B cell (primary cell): ENCODE data around the gene NNT. TPM values are rescaled to one million over a fixed set of nuclear protein-coding genes. Genes with fewer than 3 reads are reported as not detected.
"Not testable (repeated sequence)": the region's sequence is repeated elsewhere in the genome, so short reads cannot be mapped to it uniquely, and the experiment has no call there.

Experiments
- ATAC-seq: fragments of 200-7000 bp; cut with Tn5 transposase; one replicate; pipeline ENCODE4 v1.10.0; 2021; ENCODE audit warnings: low read depth, mild to moderate bottlenecking, moderate number of reproducible peaks, moderate library complexity
- CTCF ChIA-PET: fragments of 350-600 bp; sonication (Branson Sonifier 250); formaldehyde crosslinking; loops from one replicate; lab custom pipeline; 2021; ENCODE audit warnings: antibody characterized with exemption, inconsistent platforms; lab: Charles Lee
- POLR2A ChIA-PET: fragments of 350-600 bp; sonication (Branson Sonifier 250); formaldehyde crosslinking; loops from one replicate; lab custom pipeline; 2021; ENCODE audit warnings: antibody characterized with exemption; lab: Charles Lee
- DNase-seq: peaks from one replicate; pipeline ENCODE4 v3.0.0; 2013
- H2AFZ ChIP-seq: 2 replicates; pipeline ENCODE4 v1.6.1; 2012; ENCODE audit warnings: mild to moderate bottlenecking, low read depth, low read length; ENCODE audit not compliant: insufficient read depth, poor library complexity, severe bottlenecking
- H3K27ac ChIP-seq, 2 donors: 1 replicate in 1 of 2; 2 replicates in 1 of 2; pipeline ENCODE4 v1.5.1; 2012 to 2013; ENCODE audit warnings: low read length in 2 of 2, mild to moderate bottlenecking in 2 of 2, moderate library complexity in 1 of 2
- H3K27me3 ChIP-seq, 4 experiments: fragments of 200-600 bp in 1 of 4; sonication (generic) in 1 of 4; replicated peaks in 1 of 4; 1 replicate in 2 of 4; 2 replicates in 2 of 4; pipeline versions ENCODE4 v1.6.1 to v1.7.0; 2013 to 2016; ENCODE audit warnings: low read length in 3 of 4, mild to moderate bottlenecking in 2 of 4, mixed read lengths in 1 of 4, moderate library complexity in 1 of 4; ENCODE audit not compliant: insufficient read depth in 4 of 4, control insufficient read depth in 3 of 4; ENCODE audit errors: control extremely low read depth in 1 of 4
- H3K36me3 ChIP-seq, 2 experiments: replicated peaks in 1 of 2; 1 replicate in 1 of 2; 2 replicates in 1 of 2; pipeline versions ENCODE4 v1.6.1 to v1.7.1; 2013; ENCODE audit warnings: low read length in 1 of 2; ENCODE audit not compliant: insufficient read depth in 2 of 2, control insufficient read depth in 1 of 2; ENCODE audit errors: control extremely low read depth in 1 of 2, extremely low read depth in 1 of 2
- H3K4me1 ChIP-seq, 2 donors: fragments of 200-600 bp in 1 of 2; sonication (generic) in 1 of 2; 1 replicate in 1 of 2; 2 replicates in 1 of 2; pipeline versions ENCODE4 v1.5.1 to v1.6.1; 2013 to 2017; ENCODE audit warnings: low read length in 2 of 2; ENCODE audit not compliant: control insufficient read depth in 2 of 2, insufficient read depth in 2 of 2
- H3K4me2 ChIP-seq: replicated peaks from 2 replicates; pipeline ENCODE3; 2012; ENCODE audit warnings: mild to moderate bottlenecking, low read depth, low read length; ENCODE audit not compliant: poor library complexity, severe bottlenecking
- H3K4me3 ChIP-seq, 5 experiments: fragments of 200-600 bp in 1 of 5; sonication (generic) in 1 of 5; 1 replicate in 3 of 5; 2 replicates in 2 of 5; pipeline versions ENCODE4 v1.5.1 to v1.7.0; 2011 to 2016; ENCODE audit warnings: low read length in 4 of 5, mild to moderate bottlenecking in 4 of 5, low read depth in 2 of 5, control low read depth in 1 of 5, moderate library complexity in 1 of 5; ENCODE audit not compliant: insufficient read depth in 1 of 5; ENCODE audit errors: control extremely low read depth in 1 of 5, extremely low read depth in 1 of 5
- H3K79me2 ChIP-seq: fragments of 200-600 bp; sonication (generic); one replicate; pipeline ENCODE4 v1.6.0; 2016; ENCODE audit warnings: low read length; ENCODE audit not compliant: control insufficient read depth, insufficient read depth
- H3K9ac ChIP-seq: fragments of 200-600 bp; sonication (generic); 2 replicates; pipeline ENCODE4 v1.6.1; 2017; ENCODE audit warnings: mild to moderate bottlenecking, low read length, moderate library complexity
- H3K9me3 ChIP-seq, 3 donors: one replicate each; pipeline versions ENCODE4 v1.6.1 to v1.7.1; 2013; ENCODE audit warnings: low read length in 2 of 3; ENCODE audit not compliant: control insufficient read depth in 2 of 3, insufficient read depth in 1 of 3; ENCODE audit errors: control extremely low read depth in 1 of 3
- H4K20me1 ChIP-seq: 2 replicates; pipeline ENCODE4 v1.6.0; 2012; ENCODE audit warnings: mild to moderate bottlenecking, low read length; ENCODE audit not compliant: insufficient read depth, control insufficient read depth, poor library complexity, severe bottlenecking
- H3K27ac Mint-ChIP-seq: one replicate; pipeline ENCODE4 v1.8.0; 2021; ENCODE audit warnings: mixed read lengths
- H3K27me3 Mint-ChIP-seq: one replicate; pipeline ENCODE4 v1.8.0; 2021; ENCODE audit warnings: mixed read lengths
- H3K4me1 Mint-ChIP-seq: one replicate; pipeline ENCODE4 v1.8.0; 2021; ENCODE audit warnings: mixed read lengths
- H3K4me3 Mint-ChIP-seq: one replicate; pipeline ENCODE4 v1.8.0; 2021; ENCODE audit warnings: mixed read lengths
- H3K9me3 Mint-ChIP-seq: one replicate; pipeline ENCODE4 v1.8.0; 2022; ENCODE audit warnings: mixed read lengths; ENCODE audit not compliant: insufficient read depth
- EZH2 ChIP-seq: IDR thresholded peaks from 2 replicates; pipeline ENCODE4 v1.6.1; 2012; ENCODE audit warnings: borderline replicate concordance, low read depth, mild to moderate bottlenecking, moderate library complexity, low read length; ENCODE audit not compliant: insufficient read depth, poor library complexity, severe bottlenecking
- WGBS: methylation state at CpG from one replicate; pipeline ENCODE4 v1.1.5; 2013; ENCODE audit warnings: missing lambda C conversion rate; ENCODE audit not compliant: insufficient coverage; 5-methylcytosine and 5-hydroxymethylcytosine counted together
- intact Hi-C: fragments of 100-400 bp; cut with micrococcal nuclease; formaldehyde crosslinking; loops from one replicate; pipeline ENCODE4 v1.10.0; 2022
- polyA plus RNA-seq: library from polyadenylated mRNA; depleted of rRNA; stranded (reverse); fragments of >200 nt; gene quantifications from 2 replicates; pipeline ENCODE4 v1.2.3, GENCODE V29; 2012
- total RNA-seq, 2 donors: library from RNA; stranded (reverse); fragments of 120-200 nt in 1 of 2; gene quantifications; 1 replicate in 1 of 2; 2 replicates in 1 of 2; pipeline versions ENCODE4 v1.2.3 to v1.2.4, GENCODE V29; 2013 to 2022
- TF ChIP-seq, protein P1 (sequence below): fragments of 200-600 bp; IDR thresholded peaks from one replicate; pipeline ENCODE4 v1.8.0; 2022; ENCODE audit warnings: antibody characterized with exemption, mild to moderate bottlenecking

NNT gene
- total and polyA plus RNA-seq, 2 donors (not counting 1 experiment from before 2014, with no cell fraction given) = 17.8 to 61.1 TPM

DNA sequence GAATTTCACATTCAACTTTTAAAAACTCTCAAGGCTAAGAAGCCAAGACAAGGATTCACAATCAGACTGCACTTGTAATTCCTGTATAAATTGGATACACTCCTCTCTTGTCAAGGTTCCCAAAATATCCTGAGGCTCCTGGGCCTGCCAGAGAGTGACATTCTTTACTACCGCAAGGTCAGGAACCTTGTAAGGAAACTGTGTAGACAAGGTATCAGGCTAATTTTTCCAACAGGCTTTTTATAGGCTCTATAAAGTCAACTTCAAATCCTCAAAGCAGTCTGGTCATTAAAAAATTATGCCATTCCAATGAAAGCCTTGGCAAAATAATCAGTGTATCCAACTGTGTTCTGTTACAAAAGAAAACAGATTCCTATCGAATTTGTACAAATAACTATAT, 30.6 kb upstream of the NNT start:
- CTCF ChIA-PET = no interaction called here
- H3K27ac Mint-ChIP-seq = no peak overlapping the region
- POLR2A ChIA-PET = no interaction called here
- Histone ChIP-seq H2AFZ (no peak overlapping the region), H3K9me3 (no peaks in the 10 kb centered on the region), H3K27ac (no peak overlapping the region), H3K27me3 (no peaks in the 10 kb centered on the region), H3K4me2 (no peak overlapping the region), H3K9ac (no peak overlapping the region), H3K4me1 (no peaks in the 10 kb centered on the region), H3K79me2 (no peaks in the 10 kb centered on the region), H4K20me1 (no peaks in the 10 kb centered on the region), H3K4me3 (no peak overlapping the region), H3K36me3 (peaks cover 0 to 6% of the 10 kb centered on the region in 2 experiments)
- no peak for DNase-seq
- TF ChIP-seq, protein P1, sequence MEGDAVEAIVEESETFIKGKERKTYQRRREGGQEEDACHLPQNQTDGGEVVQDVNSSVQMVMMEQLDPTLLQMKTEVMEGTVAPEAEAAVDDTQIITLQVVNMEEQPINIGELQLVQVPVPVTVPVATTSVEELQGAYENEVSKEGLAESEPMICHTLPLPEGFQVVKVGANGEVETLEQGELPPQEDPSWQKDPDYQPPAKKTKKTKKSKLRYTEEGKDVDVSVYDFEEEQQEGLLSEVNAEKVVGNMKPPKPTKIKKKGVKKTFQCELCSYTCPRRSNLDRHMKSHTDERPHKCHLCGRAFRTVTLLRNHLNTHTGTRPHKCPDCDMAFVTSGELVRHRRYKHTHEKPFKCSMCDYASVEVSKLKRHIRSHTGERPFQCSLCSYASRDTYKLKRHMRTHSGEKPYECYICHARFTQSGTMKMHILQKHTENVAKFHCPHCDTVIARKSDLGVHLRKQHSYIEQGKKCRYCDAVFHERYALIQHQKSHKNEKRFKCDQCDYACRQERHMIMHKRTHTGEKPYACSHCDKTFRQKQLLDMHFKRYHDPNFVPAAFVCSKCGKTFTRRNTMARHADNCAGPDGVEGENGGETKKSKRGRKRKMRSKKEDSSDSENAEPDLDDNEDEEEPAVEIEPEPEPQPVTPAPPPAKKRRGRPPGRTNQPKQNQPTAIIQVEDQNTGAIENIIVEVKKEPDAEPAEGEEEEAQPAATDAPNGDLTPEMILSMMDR = no peak
- TF ChIP-seq EZH2 = no peak
- H3K9me3 Mint-ChIP-seq = no peaks in the 10 kb centered on the region
- no peaks in the 10 kb centered on the region for H3K4me1 Mint-ChIP-seq
- no peak for ATAC-seq
- intact Hi-C loops = no loop called here
- no CpG with 5 or more reads among the region's 2 CpGs for WGBS
- no peak overlapping the region for H3K4me3 Mint-ChIP-seq
- no peaks in the 10 kb centered on the region for H3K27me3 Mint-ChIP-seq

DNA sequence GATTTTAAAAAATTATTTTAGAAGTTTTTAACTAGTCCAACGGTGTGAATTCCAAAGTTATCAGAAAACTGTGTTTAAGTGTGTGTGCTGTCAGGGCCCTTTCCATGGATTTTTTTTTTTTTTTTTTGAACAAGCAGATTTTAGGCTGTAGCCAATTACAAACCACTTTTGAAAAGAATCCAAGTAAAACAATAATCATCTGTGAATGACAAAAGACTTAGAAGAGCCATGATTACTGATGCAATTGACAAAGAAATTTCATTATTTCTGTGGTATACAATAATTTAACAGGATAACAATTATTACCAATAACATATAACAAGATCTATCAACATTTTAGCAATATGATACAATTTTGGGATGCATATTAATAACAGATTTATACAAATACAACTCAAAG, 29.9 kb upstream of the NNT start:
- H2AFZ ChIP-seq = no peak overlapping the region
- no peak overlapping the region for H3K4me3 Mint-ChIP-seq
- DNase-seq = no peak

DNA sequence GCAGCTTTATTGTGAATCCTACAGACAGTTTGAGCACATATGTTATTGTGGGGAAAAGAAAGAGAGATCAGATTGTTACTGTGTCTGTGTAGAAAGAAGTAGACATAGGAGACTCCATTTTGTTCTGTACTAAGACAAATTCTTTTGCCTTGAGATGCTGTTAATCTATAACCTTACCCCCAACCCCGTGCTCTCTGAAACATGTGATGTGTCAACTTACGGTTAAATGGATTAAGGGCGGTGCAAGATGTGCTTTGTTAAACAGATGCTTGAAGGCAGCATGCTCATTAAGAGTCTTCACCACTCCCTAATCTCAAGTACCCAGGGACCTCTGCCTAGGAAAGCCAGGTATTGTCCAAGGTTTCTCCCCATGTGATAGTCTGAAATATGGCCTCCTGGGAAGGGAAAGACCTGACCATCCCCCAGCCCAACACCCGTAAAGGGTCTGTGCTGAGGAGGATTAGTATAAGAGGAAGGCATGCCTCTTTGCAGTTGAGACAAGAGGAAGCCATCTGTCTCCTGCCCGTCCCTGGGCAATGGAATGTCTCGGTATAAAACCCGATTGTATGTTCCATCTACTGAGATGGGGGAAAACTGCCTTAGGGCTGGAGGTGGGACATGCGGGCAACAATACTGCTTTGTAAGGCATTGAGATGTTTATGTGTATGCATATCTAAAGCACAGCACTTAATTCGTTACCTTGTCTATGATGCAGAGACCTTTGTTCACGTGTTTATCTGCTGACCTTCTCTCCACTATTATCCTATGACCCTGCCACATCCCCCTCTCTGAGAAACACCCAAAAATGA, 22.4 kb upstream of the NNT start:
- POLR2A ChIA-PET, H3K4me3 ChIP-seq, H3K9me3 ChIP-seq, H3K4me1 Mint-ChIP-seq, H3K27ac Mint-ChIP-seq, H3K4me3 Mint-ChIP-seq, H3K27ac ChIP-seq, DNase-seq, H3K4me1 ChIP-seq, H3K4me2 ChIP-seq, H3K36me3 ChIP-seq, H3K9me3 Mint-ChIP-seq, CTCF ChIA-PET, H3K27me3 Mint-ChIP-seq, H2AFZ ChIP-seq, H3K9ac ChIP-seq, H3K79me2 ChIP-seq, intact Hi-C loops, ATAC-seq, H3K27me3 ChIP-seq, H4K20me1 ChIP-seq: not testable (repeated sequence)
- WGBS = 100% methylated on average over 2 of the region's 10 CpGs

More for the DNA sequence above, 29.9 kb upstream of the NNT start:
- WGBS = no CpG with 5 or more reads among the region's 1 CpG
- intact Hi-C loops = no loop called here
- Histone ChIP-seq H3K9me3 (no peaks in the 10 kb centered on the region), H3K36me3 (peaks cover 0 to 6% of the 10 kb centered on the region in 2 experiments), H3K4me1 (no peaks in the 10 kb centered on the region), H3K27me3 (no peaks in the 10 kb centered on the region), H3K9ac (no peak overlapping the region), H4K20me1 (no peaks in the 10 kb centered on the region), H3K79me2 (no peaks in the 10 kb centered on the region), H3K27ac (no peak overlapping the region), H3K4me2 (no peak overlapping the region), H3K4me3 (no peak overlapping the region)
- H3K27ac Mint-ChIP-seq = no peak overlapping the region
- ChIA-PET CTCF (interaction anchor here (0.6 kb wide), 1 partner anchor 15 kb away, joined by 3 read pairs; no protein-coding TSS in a partner anchor), POLR2A (no interaction called here)
- ATAC-seq = no peak
- no peaks in the 10 kb centered on the region for H3K9me3 Mint-ChIP-seq
- H3K27me3 Mint-ChIP-seq = no peaks in the 10 kb centered on the region
- TF ChIP-seq, protein P1 = no peak
- no peaks in the 10 kb centered on the region for H3K4me1 Mint-ChIP-seq
